Urothelium cell line (cell line): ENCODE results near the gene XPNPEP1.
A peak's percentile ranks its signal among the peaks of the same experiment; 100 is the strongest.

Experiments used
- DNase-seq: peaks from one replicate; pipeline ENCODE4 v3.0.0; 2011; ENCODE audit warnings: low spot score, mixed read lengths
- FAIRE-seq: peaks from 2 replicates; lab custom pipeline; 2011; peaks lifted over from hg19 to GRCh38; lab: Jason Lieb, UNC

XPNPEP1 gene

DNA sequence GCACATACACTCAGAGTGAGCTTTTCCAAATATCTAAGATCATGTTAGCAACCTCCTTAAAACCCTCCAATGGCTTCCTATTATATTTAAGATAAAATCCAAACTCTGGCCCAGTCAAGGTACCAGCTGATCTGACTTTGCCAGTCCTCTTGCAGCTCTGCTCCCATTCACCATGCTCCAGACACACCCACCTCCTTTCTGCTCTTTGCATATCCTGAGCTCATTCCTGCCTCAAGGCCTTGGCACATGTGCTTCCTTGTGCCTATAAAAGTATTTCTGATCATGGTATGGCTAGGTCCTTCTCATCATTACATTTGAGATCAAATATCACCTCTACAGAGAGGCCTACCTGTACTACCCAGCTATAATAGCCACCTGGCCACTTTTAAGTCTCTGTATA is 27.5 kb downstream of the XPNPEP1 start:
- DNase-seq (no peak), FAIRE-seq (no peak)

DNA sequence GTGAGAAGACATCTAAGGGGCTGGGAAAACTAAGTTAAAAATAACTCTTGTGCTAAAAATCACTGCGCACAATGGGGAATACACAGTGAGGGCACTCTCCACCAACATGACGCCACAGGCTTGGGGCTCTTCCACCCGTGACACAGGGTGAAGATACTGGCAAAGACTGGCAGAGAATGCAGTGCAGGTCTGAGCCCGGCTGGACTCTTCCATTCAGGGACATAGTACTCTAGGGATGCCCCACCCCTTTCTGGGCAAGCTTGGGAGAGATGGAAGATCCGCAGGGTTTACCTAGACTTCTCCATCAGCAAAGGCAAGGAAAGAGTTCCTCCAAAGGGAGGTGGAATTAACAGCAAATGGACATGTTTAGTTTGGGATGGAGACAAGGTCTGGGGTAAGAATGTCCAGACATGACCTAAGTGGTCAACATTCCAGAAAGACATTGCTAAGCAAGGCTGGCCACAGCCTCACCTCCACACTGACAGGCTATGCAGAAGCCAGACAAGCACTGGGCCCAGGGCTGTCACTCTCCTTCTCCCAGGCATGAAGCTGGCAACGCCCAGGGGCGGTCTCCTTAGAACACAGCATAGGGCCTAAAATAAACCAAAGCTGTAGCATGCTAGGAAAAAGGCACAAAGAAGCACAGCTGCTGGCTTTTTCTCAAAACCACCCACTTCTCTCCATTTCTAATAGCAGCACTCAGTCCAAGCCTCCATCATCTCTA is 28.1 kb downstream of the XPNPEP1 start:
- FAIRE-seq: no peak
- no peak for DNase-seq

GRCh38 chr10:109894516-109894915 is 28.8 kb downstream of the XPNPEP1 start:
- no peak for DNase-seq
- FAIRE-seq: no peak

- no peak for FAIRE-seq
Measured at GRCh38 chr10:109893386-109893785, 29.9 kb downstream of the XPNPEP1 start.

GRCh38 chr10:109892931-109893330 is 30.4 kb downstream of the XPNPEP1 start:
- FAIRE-seq: no peak
- DNase-seq: no peak

More at GRCh38 chr10:109893386-109893785, 29.9 kb downstream of the XPNPEP1 start:
- DNase-seq: no peak

DNA sequence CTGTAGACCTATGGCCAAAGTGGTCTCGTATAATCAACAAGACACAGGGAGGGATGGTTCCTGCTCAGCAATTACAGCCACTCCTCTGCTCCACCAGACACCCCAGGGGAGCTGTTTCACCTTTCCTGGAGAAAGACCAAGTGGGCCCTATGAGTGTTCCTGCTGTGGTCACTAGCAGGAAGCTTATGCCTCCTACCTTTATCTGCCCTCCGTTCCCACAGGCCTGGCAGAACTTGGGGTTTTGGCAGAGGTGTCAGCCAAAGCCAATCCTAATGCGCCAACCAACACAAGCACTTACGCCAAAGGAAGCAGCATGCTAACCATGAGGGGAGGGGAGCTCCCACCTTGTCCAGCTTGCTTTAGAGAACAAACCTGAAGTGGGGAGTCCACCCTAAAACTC is 31.2 kb downstream of the XPNPEP1 start:
- FAIRE-seq (no peak), DNase-seq (no peak)

DNA sequence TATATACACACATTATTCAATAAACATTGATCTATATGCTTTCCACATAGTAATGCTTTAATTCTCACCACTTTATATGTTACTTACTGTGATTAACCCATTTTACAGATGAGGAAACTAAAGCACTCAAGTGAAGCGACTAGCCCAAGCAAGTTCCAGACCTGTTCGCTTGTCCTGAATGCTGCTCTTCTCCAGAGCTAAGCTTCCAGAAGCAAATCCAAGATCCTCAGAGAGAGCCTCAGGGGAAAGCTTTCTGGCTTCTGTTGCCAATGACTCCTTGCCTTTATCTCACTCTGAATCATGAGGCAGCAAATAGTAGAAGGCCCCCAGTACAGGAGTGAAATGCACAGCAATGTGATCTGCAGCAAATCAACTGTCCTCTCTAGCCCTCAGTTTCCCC is 32.2 kb downstream of the XPNPEP1 start:
- no peak for FAIRE-seq

DNA sequence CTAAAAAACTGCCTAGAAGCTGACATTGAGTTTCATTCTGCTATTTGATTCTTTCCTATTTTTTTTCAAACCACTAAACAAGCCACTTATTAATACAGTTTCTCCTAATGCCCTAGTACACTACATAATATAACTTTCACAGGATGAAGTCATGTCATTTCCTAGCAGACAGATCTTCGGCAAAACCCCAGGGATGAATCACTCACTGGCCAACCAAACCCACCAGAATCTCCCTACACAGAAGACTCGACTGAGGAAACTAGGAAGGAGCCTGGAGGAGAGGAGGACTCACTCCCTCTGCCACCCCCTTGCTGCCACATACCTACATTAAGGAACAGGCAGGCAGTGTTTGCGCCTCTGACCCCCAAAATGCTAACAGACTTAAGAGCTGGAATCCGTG is 33.4 kb downstream of the XPNPEP1 start:
- FAIRE-seq (no peak), DNase-seq (peak; percentile 39)

More for the DNA sequence above, 32.2 kb downstream of the XPNPEP1 start:
- DNase-seq: no peak

DNA sequence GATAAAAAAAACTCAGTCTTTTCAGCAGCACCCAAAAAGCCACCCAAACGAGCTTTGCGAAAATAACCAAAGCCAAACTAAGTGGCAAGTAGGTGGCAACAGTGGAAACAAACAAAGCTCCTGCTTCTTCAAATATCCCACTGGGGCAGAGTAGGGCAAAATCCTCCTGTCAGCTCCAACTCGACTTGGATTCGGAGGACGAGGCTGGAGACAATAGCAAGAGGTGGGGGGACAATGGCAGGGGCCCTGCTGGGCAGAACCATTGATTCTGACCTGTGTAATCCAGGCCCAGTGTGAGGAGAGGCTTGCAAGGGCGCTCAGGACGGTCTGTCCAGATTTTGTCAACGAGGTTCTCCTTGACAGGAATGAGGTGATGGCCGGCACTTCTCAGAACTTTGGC is 35.5 kb downstream of the XPNPEP1 start:
- FAIRE-seq (no peak), DNase-seq (no peak)

DNA sequence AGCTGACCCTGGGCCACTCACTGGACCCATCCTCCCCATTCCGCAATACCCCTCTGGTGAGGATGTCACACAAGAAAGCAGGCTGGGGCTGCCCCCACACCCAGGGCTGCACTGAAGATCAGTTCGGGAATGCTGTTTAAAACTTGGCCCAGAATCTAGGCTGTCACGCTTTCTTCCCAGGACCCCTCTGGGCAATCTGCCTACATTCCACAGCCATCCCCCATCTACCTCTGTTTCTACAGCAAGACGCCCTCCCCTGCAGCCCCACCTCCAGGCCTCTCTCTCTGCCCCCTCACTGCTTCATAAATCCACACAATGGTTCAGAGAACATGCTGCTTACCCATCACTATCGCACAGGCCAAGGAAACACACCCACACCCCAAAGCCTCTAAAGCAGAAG is 36.1 kb downstream of the XPNPEP1 start:
- no peak for FAIRE-seq
- no peak for DNase-seq

DNA sequence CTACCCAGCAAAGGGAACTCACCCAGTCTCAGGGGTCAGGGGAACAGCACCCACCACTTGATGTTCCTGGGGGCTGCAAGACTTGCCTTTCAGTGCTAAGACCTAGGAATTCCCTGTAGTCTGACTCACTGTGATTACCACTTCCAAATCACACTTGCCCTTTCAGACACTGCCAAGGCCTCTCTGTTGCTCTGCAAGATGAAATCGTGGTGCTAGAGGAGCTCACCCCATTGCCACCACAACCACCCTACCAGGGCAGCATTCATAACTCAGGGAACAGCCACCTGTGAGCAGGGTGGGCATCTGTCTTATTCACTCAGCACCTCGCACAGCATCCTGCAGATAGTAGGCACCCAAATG is 36.5 kb downstream of the XPNPEP1 start:
- FAIRE-seq (no peak), DNase-seq (no peak)

DNA sequence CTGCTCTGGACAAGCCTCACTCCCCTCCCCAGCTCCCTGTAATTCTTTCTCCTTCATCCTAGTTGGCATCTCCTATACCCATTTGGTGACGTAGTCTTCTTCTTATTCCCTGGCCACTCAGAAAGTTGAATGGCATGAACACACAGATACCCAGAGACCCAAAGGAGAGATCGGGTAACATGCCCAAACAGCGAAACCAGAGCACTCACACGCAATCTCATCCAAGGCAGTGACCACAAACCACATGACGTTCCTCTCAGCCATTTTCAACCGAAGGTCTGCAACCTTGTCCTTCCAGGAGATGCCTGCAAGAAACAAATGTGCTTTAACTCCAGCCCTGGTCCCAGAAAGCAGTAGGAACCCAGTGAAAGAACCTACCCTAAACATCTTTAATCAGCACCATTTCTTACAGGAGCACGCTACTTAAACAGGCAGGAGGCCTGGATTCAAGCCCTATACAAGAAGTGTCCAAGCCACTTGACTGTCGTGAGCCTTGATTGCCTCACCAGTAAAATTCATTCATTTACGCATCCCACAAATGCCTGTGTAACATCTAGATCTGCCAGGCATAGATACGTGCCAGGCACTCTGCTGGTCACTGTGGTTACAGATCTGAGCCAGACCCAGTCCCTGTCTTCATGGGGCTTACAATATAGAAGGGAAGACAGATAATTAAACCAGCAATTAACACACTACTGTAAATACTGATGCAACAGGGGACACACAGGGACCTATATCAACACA is 37.1 kb downstream of the XPNPEP1 start:
- DNase-seq (no peak), FAIRE-seq (peak; percentile 32)

- FAIRE-seq: no peak
- peak; percentile 91 for DNase-seq
Measured at GRCh38 chr10:109883859-109884771, 39.2 kb downstream of the XPNPEP1 start.

DNA sequence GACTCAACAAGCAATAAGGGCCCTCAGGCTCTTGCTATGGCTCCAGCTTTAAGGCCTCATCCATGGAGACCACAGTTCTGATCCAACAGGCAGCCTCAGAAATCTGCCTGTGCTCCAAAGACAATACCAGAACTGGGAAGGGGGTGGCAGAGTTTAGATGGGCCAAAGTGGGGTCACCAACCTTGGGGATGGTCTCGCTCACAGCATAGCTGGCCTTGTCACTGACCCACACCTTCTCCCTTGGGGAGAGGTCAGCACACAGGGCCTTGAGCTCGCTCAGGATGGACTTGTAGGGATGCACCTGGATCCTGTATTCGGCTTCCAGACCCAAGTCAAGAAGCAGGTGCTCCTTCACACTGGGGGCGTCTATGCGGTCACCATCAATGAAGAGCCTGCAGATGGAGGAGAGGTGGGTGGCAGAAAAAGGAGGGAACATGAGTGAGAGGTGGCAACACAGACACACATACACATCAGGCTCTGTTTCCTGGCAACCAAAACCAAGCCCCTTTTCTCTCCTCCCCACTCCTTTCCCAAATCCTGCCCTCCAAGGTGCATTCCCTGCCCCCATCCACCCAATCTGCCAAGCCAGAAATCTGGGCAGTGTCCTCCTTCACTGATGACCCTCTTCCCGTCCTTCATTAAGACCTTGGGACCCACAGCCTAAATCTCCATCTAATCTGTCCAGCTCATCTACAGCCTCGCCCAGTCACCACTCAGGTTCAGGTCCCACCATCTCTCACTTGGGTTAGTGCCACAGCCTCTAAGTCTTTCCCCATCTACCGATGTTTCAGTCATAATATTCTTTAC is 40.9 kb downstream of the XPNPEP1 start:
- no peak for DNase-seq
- no peak for FAIRE-seq

DNA sequence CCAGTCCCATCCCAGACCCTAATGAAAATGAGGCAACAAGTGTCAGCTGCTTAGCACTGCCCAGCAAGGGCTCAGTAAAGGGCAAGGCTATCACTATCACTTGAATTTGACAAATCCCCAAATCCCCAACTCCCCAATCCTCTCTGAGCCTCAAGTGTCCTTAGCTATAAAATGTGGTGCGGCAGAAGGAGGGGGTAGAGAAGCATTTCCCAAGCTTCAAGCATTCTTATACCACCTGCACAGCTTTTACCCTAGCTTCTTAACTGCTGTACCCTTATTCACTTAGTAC is 41.6 kb downstream of the XPNPEP1 start:
- DNase-seq (no peak), FAIRE-seq (no peak)

GRCh38 chr10:109880886-109881768 is 42.2 kb downstream of the XPNPEP1 start:
- FAIRE-seq: no peak
- DNase-seq: no peak

DNA sequence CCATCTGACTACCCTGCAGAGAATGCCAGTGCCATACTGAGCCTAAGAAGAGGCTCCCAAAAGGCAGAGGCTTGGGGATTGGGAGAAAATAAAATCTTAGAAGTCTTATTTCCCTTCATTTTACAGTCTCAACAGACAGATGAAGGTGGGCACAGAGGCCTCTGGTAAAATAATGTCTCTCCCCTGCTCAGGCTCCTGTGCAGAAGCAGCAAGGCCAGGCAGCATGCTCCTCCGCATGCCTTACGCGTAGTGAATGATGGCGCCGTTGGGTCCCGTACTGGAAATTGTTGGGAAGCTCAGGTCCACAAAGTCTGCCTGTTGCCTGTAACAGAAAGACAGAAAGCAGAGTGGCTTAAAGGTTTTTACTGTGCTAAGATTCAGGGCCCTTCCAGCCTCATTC is 45.8 kb downstream of the XPNPEP1 start:
- no peak for DNase-seq
- FAIRE-seq: no peak

DNA sequence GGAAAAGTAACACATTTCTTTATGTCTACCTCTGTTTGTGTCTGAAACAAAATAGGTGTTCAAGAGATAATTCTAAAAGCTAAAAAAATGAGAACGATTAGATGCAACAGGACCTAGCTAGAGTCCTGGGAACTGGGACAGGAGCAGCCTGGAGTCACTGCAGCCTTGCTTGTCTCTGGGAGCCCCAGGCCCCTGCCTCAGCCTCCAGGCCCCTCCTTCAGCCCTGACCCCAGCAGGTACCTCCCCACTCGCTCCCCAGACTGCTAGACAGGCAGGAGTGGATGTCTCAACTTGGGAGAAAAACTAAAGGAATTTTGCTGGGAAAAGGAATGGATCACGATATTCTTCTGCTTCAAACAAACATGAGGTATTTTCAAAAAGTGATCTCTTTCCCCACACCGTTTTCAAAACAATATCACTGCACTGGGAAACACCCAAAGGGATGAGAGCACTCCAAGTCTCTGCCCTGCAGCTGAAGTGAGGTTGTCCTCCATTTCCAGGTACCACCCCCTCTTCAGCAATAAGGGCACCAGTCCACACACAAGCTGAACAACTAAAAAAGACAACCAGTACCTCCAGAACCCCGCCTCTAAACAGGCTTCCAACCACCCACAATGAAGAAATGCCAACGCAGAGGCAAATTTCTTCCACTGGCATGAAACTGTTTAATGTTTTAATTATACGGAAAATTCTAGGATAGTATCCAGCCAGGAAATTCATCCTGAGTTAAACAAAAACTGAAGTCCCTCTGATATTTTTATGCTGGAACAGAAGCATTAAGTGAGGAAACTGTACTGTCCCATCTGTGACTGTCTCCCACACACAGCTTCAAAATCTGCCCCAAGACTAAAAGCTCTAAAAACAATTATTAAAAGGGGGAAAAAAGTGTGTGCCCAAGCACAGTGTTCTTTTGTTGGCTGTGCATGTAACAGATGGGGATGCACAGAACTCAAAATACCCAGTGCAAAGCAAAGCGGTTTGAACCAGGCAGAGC is 47.2 kb downstream of the XPNPEP1 start:
- FAIRE-seq: no peak

GRCh38 chr10:109875151-109875568 is 48.2 kb downstream of the XPNPEP1 start:
- FAIRE-seq: no peak
- DNase-seq: no peak

More for the DNA sequence above, 47.2 kb downstream of the XPNPEP1 start:
- DNase-seq: no peak
